H1 (cell line): ENCODE data around the gene PLAAT2. TPM values are rescaled to one million over a fixed set of nuclear protein-coding genes. Genes with fewer than 3 reads are reported as not detected.
"Not testable (repeated sequence)": the region's sequence is repeated elsewhere in the genome, so short reads cannot be mapped to it uniquely, and the experiment has no call there.

Experiments used
- CTCF ChIA-PET: fragments of 300-600 bp; sonication (Branson Sonifier 250); formaldehyde crosslinking; loops from one replicate; lab custom pipeline; 2021; ENCODE audit not compliant: partially characterized antibody; lab: Charles Lee
- POLR2A ChIA-PET: fragments of 300-600 bp; sonication (Branson Sonifier 250); formaldehyde crosslinking; loops from one replicate; lab custom pipeline; 2021; ENCODE audit warnings: inconsistent platforms; ENCODE audit not compliant: partially characterized antibody; lab: Charles Lee
- DNase-seq, 2 experiments: peaks; one replicate each; pipeline versions ENCODE4 v3.0.0 to v3.0.0-alpha.2; 2010 to 2022; ENCODE audit warnings: low spot score in 2 of 2, low read depth in 1 of 2, mixed read lengths in 1 of 2
- FAIRE-seq: peaks from 2 replicates; lab custom pipeline; 2011; peaks lifted over from hg19 to GRCh38; lab: Jason Lieb, UNC
- H2AFZ ChIP-seq: 2 replicates; pipeline ENCODE4 v1.8.1; 2012; ENCODE audit warnings: low read length, inconsistent platforms
- H2AK5ac ChIP-seq: 2 replicates; pipeline ENCODE4 v1.6.1; 2013; ENCODE audit warnings: low read depth, low read length
- H2BK120ac ChIP-seq: replicated peaks from 2 replicates; pipeline ENCODE3; 2013; ENCODE audit warnings: low read depth, low read length, inconsistent platforms
- H2BK12ac ChIP-seq: 2 replicates; pipeline ENCODE4 v1.6.1; 2013; ENCODE audit warnings: low read depth, low read length
- H2BK15ac ChIP-seq: 2 replicates; pipeline ENCODE4 v1.6.1; 2013; ENCODE audit warnings: low read length
- H2BK20ac ChIP-seq: 2 replicates; pipeline ENCODE4 v1.6.1; 2013; ENCODE audit warnings: low read length
- H2BK5ac ChIP-seq: 2 replicates; pipeline ENCODE4 v1.6.1; 2013; ENCODE audit warnings: low read depth, low read length
- H3K14ac ChIP-seq: 2 replicates; pipeline ENCODE4 v1.6.1; 2013; ENCODE audit warnings: inconsistent platforms; ENCODE audit not compliant: insufficient read length
- H3K18ac ChIP-seq: 2 replicates; pipeline ENCODE4 v1.6.1; 2013; ENCODE audit warnings: low read length; ENCODE audit errors: extremely low read depth
- H3K23ac ChIP-seq: 2 replicates; pipeline ENCODE4 v1.6.1; 2013; ENCODE audit warnings: inconsistent platforms; ENCODE audit not compliant: insufficient read length
- H3K23me2 ChIP-seq: 2 replicates; pipeline ENCODE4 v1.6.1; 2013; ENCODE audit warnings: low read depth, low read length
- H3K27ac ChIP-seq: 2 replicates; pipeline ENCODE4 v1.6.1; 2011; ENCODE audit warnings: low read depth, low read length, inconsistent platforms
- H3K27me3 ChIP-seq, 4 experiments: replicated peaks in 1 of 4; 1 replicate in 1 of 4; 2 replicates in 3 of 4; pipeline versions ENCODE4 v1.6.1 to v1.8.1; 2011 to 2013; ENCODE audit warnings: low read length in 3 of 4, mild to moderate bottlenecking in 3 of 4, inconsistent platforms in 2 of 4, mixed read lengths in 2 of 4, moderate library complexity in 1 of 4; ENCODE audit not compliant: control insufficient read depth in 3 of 4, insufficient read depth in 3 of 4; ENCODE audit errors: extremely low read depth in 1 of 4
- H3K36me3 ChIP-seq, 4 experiments: 2 replicates each; pipeline versions ENCODE4 v1.6.1 to v1.8.1; 2011 to 2013; ENCODE audit warnings: mild to moderate bottlenecking in 4 of 4, low read length in 3 of 4, moderate library complexity in 2 of 4, control low read depth in 1 of 4, inconsistent platforms in 1 of 4; ENCODE audit not compliant: insufficient read depth in 4 of 4, control insufficient read depth in 2 of 4
- H3K4ac ChIP-seq: replicated peaks from 2 replicates; pipeline ENCODE3; 2013; ENCODE audit warnings: low read length, low read depth, mixed read lengths, inconsistent platforms; ENCODE audit not compliant: insufficient read length
- H3K4me1 ChIP-seq, 4 experiments: replicated peaks in 1 of 4; 1 replicate in 1 of 4; 2 replicates in 3 of 4; pipeline versions ENCODE4 v1.6.1 to v1.8.1; 2011 to 2013; ENCODE audit warnings: low read length in 3 of 4, inconsistent platforms in 2 of 4, mixed read lengths in 1 of 4; ENCODE audit not compliant: insufficient read depth in 4 of 4, control insufficient read depth in 3 of 4
- H3K4me2 ChIP-seq, 2 experiments: 2 replicates each; pipeline versions ENCODE4 v1.6.1 to v1.8.1; 2011 to 2013; ENCODE audit warnings: low read depth in 2 of 2, low read length in 2 of 2, control low read depth in 1 of 2, inconsistent platforms in 1 of 2, mild to moderate bottlenecking in 1 of 2; ENCODE audit not compliant: insufficient read depth in 1 of 2
- H3K4me3 ChIP-seq, 4 experiments: fragments of 200-600, 300-600 bp in 1 of 4; sonication (generic), shearing (Covaris generic), sonication (Bioruptor Twin) in 1 of 4; 2 replicates each; pipeline versions ENCODE4 v1.5.1 to v1.8.1; 2011 to 2016; ENCODE audit warnings: low read length in 4 of 4, low read depth in 3 of 4, control low read depth in 2 of 4, inconsistent platforms in 2 of 4, mild to moderate bottlenecking in 2 of 4, mixed read lengths in 1 of 4, moderate library complexity in 1 of 4; ENCODE audit not compliant: insufficient read depth in 2 of 4; ENCODE audit errors: extremely low read depth in 1 of 4
- H3K56ac ChIP-seq: replicated peaks from 2 replicates; pipeline ENCODE3; 2013; ENCODE audit warnings: low read depth, mild to moderate bottlenecking, mixed read lengths, low read length, inconsistent platforms; ENCODE audit not compliant: insufficient read length
- H3K79me1 ChIP-seq: 2 replicates; pipeline ENCODE4 v1.6.1; 2013; ENCODE audit warnings: low read depth, low read length, control low read depth
- H3K79me2 ChIP-seq, 2 experiments: 2 replicates each; pipeline versions ENCODE4 v1.6.1 to v1.8.1; 2012 to 2013; ENCODE audit warnings: low read length in 2 of 2, mild to moderate bottlenecking in 2 of 2, inconsistent platforms in 1 of 2; ENCODE audit not compliant: insufficient read depth in 2 of 2, control insufficient read depth in 1 of 2
- H3K9ac ChIP-seq, 4 experiments: replicated peaks in 1 of 4; 1 replicate in 1 of 4; 2 replicates in 3 of 4; pipeline versions ENCODE4 v1.6.1 to v1.8.1; 2011 to 2013; ENCODE audit warnings: low read depth in 3 of 4, low read length in 3 of 4, control low read depth in 2 of 4, mild to moderate bottlenecking in 2 of 4, moderate library complexity in 2 of 4, inconsistent platforms in 1 of 4; ENCODE audit errors: extremely low read depth in 1 of 4
- H3K9me3 ChIP-seq, 2 experiments: 2 replicates each; pipeline versions ENCODE4 v1.6.1 to v1.8.1; 2012 to 2013; ENCODE audit warnings: mild to moderate bottlenecking in 2 of 2, moderate library complexity in 2 of 2, control low read depth in 1 of 2, inconsistent platforms in 1 of 2, low read depth in 1 of 2, low read length in 1 of 2, mixed read lengths in 1 of 2; ENCODE audit not compliant: insufficient read depth in 2 of 2
- H4K20me1 ChIP-seq, 2 experiments: replicated peaks in 1 of 2; 2 replicates each; pipeline versions ENCODE3 to v1.8.1; 2011 to 2013; ENCODE audit warnings: inconsistent platforms in 2 of 2, low read length in 2 of 2, mild to moderate bottlenecking in 1 of 2; ENCODE audit not compliant: insufficient read depth in 2 of 2, control insufficient read depth in 1 of 2
- H4K5ac ChIP-seq: 2 replicates; pipeline ENCODE4 v1.6.1; 2013; ENCODE audit warnings: low read length, low read depth, mixed read lengths, inconsistent platforms; ENCODE audit not compliant: insufficient read length
- H4K8ac ChIP-seq: 2 replicates; pipeline ENCODE4 v1.8.0; 2013; ENCODE audit warnings: mild to moderate bottlenecking, moderate library complexity, low read length, inconsistent platforms; ENCODE audit not compliant: insufficient read depth; ENCODE audit errors: extremely low read depth
- H4K91ac ChIP-seq: replicated peaks from 2 replicates; pipeline ENCODE3; 2013; ENCODE audit warnings: low read length, mixed read lengths, inconsistent platforms; ENCODE audit not compliant: insufficient read length
- WGBS, 2 experiments: shearing (Covaris generic) in 1 of 2; methylation state at CpG; one replicate each; pipeline versions ENCODE4 v1.1.6 to v1.1.7; 2013 to 2015; ENCODE audit warnings: low lambda C conversion rate in 2 of 2, mixed read lengths in 2 of 2, inconsistent platforms in 1 of 2, low coverage in 1 of 2, missing lambda C conversion rate in 1 of 2; ENCODE audit not compliant: insufficient replicate concordance in 2 of 2, insufficient coverage in 1 of 2, insufficient read length in 1 of 2; ENCODE audit errors: extremely low coverage in 1 of 2, missing lambda C conversion rate in 1 of 2; 5-methylcytosine and 5-hydroxymethylcytosine counted together
- polyA plus RNA-seq, 7 experiments: library from polyadenylated mRNA; depleted of rRNA in 3 of 7; stranded (reverse) in 5 of 7; unstranded in 2 of 7; fragments of >200 nt in 5 of 7; fragments of 200-250 nt in 2 of 7; gene quantifications; 1 replicate in 5 of 7; 2 replicates in 1 of 7; 4 replicates in 1 of 7; pipeline versions ENCODE4 v1.2.1 to v1.2.3, GENCODE V29; 2011 to 2013; ENCODE audit warnings: missing spikeins in 2 of 7, mixed read lengths in 2 of 7
- total RNA-seq: library from RNA; stranded (reverse); fragmentation: NEBNext Ultra II Directional; extraction: Animal tissue kit (Norgen Biotek cat#: 25700); gene quantifications from 2 replicates; pipeline ENCODE4 v1.2.1, GENCODE V29; 2021

Gene PLAAT2
- total and polyA plus RNA-seq, 2 of the 8 experiments (the other 6 are each of a cell fraction or from before 2014, with no cell fraction given): 0.39 TPM; not detected in 1

DNA sequence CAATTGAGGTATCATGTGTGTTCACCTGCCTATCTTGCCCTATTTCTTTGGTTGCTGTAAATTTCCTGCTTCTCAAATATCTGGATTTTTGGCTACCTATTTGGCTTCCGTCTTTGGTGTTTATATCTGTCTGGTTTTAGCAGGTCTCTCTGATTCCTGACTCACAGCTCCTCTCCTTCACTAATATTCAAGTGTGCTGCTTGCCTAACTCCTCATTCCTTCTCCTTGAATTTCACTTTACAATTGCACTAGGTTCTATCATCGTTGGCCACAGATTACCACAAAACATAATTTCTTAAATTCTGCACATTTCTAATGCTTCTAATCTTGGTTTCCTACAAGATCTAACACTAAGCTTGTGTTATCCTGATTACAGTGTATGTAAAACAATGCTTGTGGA lies 20.7 kb downstream of the PLAAT2 start:
- H2BK15ac ChIP-seq, H2BK20ac ChIP-seq, H3K4ac ChIP-seq, H3K14ac ChIP-seq, H3K23ac ChIP-seq, DNase-seq, H2AFZ ChIP-seq, H4K20me1 ChIP-seq, H3K18ac ChIP-seq, H3K56ac ChIP-seq, H3K9me3 ChIP-seq, H2BK120ac ChIP-seq, H2BK5ac ChIP-seq, H3K4me1 ChIP-seq, H4K8ac ChIP-seq, H3K27ac ChIP-seq, FAIRE-seq, H3K27me3 ChIP-seq, H3K79me2 ChIP-seq, H3K79me1 ChIP-seq, H4K91ac ChIP-seq, H3K9ac ChIP-seq, H3K23me2 ChIP-seq, H3K4me2 ChIP-seq, H2AK5ac ChIP-seq, H2BK12ac ChIP-seq, H4K5ac ChIP-seq, H3K4me3 ChIP-seq, H3K36me3 ChIP-seq: not testable (repeated sequence)
- ChIA-PET POLR2A (interaction anchor here (0.8 to 1.6 kb wide), 3 partner anchors 9 to 31 kb away, joined by 3 to 7 read pairs (median 3); no protein-coding TSS in a partner anchor), CTCF (interaction anchor here (1.3 kb wide), 1 partner anchor 9 kb away, joined by 3 read pairs; no protein-coding TSS in a partner anchor)
- 81% methylated on average over 2 of the region's 2 CpGs; no CpG with 5 or more reads in 1 of the 2 experiments for WGBS, 2 experiments
